Measurements from ENCODE around the gene KCTD11. TPM values are rescaled to one million over a fixed set of nuclear protein-coding genes. Genes with fewer than 3 reads are reported as not detected.

KCTD11 gene
- total RNA-seq, 1 experiment from 2014 or later: 5.3 TPM

DNA sequence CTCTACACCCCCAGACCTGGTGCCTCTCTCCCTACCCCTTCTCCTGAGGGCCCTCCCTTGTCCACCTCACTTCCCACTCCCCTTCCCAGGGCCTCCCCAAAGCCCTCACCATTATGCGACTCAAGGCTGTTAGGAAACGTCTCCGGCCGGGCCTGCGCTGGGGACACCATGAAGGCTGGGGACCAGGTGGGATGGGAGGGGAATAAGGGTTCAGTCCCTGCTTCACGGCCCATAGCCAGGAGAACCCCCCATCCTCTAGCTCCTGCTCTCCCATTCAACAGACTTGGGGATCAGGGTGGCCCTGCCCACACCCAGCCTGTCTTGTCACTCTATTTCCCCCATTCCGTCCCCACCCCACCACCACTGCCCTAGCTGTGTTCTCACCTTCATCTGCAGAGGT, 24.9 kb upstream of the KCTD11 start:
- H3K9ac ChIP-seq (ENCODE audit: extremely low read depth, insufficient read length, low read length): no peak overlapping the region
- no peak overlapping the region for H2BK12ac ChIP-seq (ENCODE audit: insufficient read length, low read depth, low read length)
- Mint-ChIP-seq H3K9me3 (no peaks in the 10 kb centered on the region), H3K27me3 (ENCODE audit: low read depth) (no peaks in the 10 kb centered on the region), H3K27ac (no peak overlapping the region), H3K4me3 (no peak overlapping the region), H3K4me1 (peaks cover 14 to 15% of the 10 kb centered on the region in 2 experiments), H3K36me3 (ENCODE audit: insufficient read depth in 1 of 3, low read depth in 3 of 3) (peaks cover 22 to 45% (median 45%) of the 10 kb centered on the region in 3 experiments; a peak in 6 of 7 replicates)
- no peaks in the 10 kb centered on the region for H3K27me3 ChIP-seq (ENCODE audit: insufficient read depth, low read length)
- no peaks in the 10 kb centered on the region for H3K9me3 ChIP-seq (ENCODE audit: control insufficient read depth, low read depth, low read length)
- H3K4ac ChIP-seq (ENCODE audit: low read depth, low read length): no peak overlapping the region
- TF ChIP-seq, protein P1, sequence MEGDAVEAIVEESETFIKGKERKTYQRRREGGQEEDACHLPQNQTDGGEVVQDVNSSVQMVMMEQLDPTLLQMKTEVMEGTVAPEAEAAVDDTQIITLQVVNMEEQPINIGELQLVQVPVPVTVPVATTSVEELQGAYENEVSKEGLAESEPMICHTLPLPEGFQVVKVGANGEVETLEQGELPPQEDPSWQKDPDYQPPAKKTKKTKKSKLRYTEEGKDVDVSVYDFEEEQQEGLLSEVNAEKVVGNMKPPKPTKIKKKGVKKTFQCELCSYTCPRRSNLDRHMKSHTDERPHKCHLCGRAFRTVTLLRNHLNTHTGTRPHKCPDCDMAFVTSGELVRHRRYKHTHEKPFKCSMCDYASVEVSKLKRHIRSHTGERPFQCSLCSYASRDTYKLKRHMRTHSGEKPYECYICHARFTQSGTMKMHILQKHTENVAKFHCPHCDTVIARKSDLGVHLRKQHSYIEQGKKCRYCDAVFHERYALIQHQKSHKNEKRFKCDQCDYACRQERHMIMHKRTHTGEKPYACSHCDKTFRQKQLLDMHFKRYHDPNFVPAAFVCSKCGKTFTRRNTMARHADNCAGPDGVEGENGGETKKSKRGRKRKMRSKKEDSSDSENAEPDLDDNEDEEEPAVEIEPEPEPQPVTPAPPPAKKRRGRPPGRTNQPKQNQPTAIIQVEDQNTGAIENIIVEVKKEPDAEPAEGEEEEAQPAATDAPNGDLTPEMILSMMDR (conservative IDR thresholded peaks at IDR 0.05): no peak
- WGBS (ENCODE audit: extremely low coverage, insufficient read length, low lambda C conversion rate): no CpG with 5 or more reads among the region's 7 CpGs
- H3K23ac ChIP-seq (ENCODE audit: insufficient read length, low read depth, low read length): no peak overlapping the region
- H3K27ac ChIP-seq (ENCODE audit: insufficient read length, low read depth, low read length): no peak overlapping the region
- no peaks in the 10 kb centered on the region for H3K4me1 ChIP-seq (ENCODE audit: insufficient read depth, low read length)
- H3K23me2 ChIP-seq (ENCODE audit: insufficient read length, low read depth, low read length, poor library complexity, severe bottlenecking): peaks cover 14% of the 10 kb centered on the region
- H2BK120ac ChIP-seq (ENCODE audit: low read depth, low read length, poor library complexity, severe bottlenecking): no peak overlapping the region
- H4K5ac ChIP-seq (ENCODE audit: insufficient read length, low read depth, low read length): no peak overlapping the region
- no peak overlapping the region for H4K8ac ChIP-seq (replicated peaks; ENCODE audit: insufficient read length, low read depth, low read length)
- peaks cover 2% of the 10 kb centered on the region; the same call in 1 of the 2 replicates for H3K79me2 ChIP-seq (ENCODE audit: insufficient read depth, low read length)
- no peak overlapping the region for H4K91ac ChIP-seq (ENCODE audit: insufficient read length, low read depth, low read length)
- H3K79me1 ChIP-seq (ENCODE audit: insufficient read depth, low read depth, low read length, poor library complexity, severe bottlenecking): no peaks in the 10 kb centered on the region
- H2BK20ac ChIP-seq (ENCODE audit: low read depth, low read length, poor library complexity, severe bottlenecking): no peak overlapping the region
- no peak overlapping the region for H3K18ac ChIP-seq (ENCODE audit: insufficient read length, low read depth, low read length)
- no peak for DNase-seq
- no peak overlapping the region for H3T11ph ChIP-seq (ENCODE audit: low read length)
- H3K4me2 ChIP-seq (ENCODE audit: insufficient read depth, insufficient read length, low read length): no peak overlapping the region
- H2BK15ac ChIP-seq (ENCODE audit: low read depth, low read length): no peak overlapping the region
- H2BK5ac ChIP-seq (ENCODE audit: insufficient read length, low read length): no peak overlapping the region
- H3K56ac ChIP-seq (ENCODE audit: insufficient read length, low read depth, low read length): no peak overlapping the region
- H3K14ac ChIP-seq (ENCODE audit: insufficient read depth, low read length): no peak overlapping the region
- no peak overlapping the region for H2AK5ac ChIP-seq (ENCODE audit: insufficient read length, low read length)
- no peaks in the 10 kb centered on the region for H4K20me1 ChIP-seq (ENCODE audit: control insufficient read depth, insufficient read depth, insufficient read length)
- no peak overlapping the region for H2AFZ ChIP-seq (ENCODE audit: low read length)

Data from H9 (cell line).